ENCODE results near the gene CST8. TPM values are rescaled to one million over a fixed set of nuclear protein-coding genes. Genes with fewer than 3 reads are reported as not detected.
A peak's percentile ranks its signal among the peaks of the same experiment; 100 is the strongest.

CST8 gene
- polyA plus RNA-seq, 12 donors, result not detected

DNA sequence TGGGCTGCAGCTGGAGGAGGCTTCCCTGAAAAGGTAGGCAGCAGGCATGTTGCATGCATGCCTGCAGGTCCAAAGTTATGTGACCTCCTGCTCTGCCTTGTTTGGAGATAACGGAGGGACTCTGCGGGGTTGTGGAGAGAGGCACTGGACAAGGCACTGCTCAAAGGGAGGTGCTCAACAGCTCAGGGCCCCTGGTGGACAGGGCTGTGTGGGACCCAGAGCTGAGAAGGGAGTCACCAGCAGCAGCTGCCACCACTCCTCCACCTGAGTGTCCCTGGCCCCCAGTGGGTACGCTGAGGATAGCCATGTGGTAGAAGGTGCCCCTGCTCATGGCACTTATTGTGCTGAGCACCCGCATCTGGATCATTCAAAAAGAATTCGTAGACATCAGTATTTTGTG, 15.5 kb upstream of the CST8 start:
- DNase-seq, result no peak

- DNase-seq, result no peak
Measured at GRCh38 chr20:23476015-23476754, 14.7 kb upstream of the CST8 start.

DNA sequence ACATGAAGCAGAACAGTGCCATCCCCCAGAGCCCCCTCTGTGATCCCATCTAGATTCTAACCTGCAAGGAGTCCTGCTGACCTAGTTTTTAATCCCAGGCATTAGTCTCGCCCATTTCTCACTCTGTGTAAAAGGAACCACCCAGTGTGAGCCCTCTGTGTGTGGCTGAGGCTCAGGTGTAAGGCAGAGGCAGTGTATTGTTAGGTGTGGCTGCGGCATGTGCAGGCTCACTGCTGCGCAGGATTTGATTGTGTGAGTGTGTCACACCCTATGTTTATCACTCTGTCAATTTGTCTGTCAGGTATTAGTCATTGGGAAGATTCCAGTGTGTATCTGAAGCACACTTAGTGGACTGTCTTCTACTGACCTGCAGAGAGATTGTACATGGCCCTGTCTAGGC, 13.7 kb upstream of the CST8 start:
- no peak for DNase-seq

DNA sequence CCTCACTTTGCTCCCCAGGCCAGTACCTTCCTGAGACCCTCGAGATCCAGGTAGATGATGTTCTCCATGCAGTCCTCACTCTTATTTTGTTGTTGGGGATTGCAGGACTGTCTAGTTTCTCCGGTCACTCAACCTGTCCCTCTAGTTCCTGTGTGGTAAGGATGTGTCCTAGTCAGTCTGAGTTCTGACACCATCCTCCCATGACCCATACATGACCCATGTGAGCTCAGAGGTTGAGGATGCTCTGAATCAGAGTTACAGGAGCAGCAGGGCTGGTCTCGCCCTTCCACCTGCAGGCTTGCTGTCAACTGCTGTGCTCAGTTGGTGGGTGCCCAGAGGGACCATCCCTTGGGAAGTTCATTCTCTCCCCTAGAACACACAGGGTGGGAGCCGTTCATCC, 11.9 kb upstream of the CST8 start:
- DNase-seq, result no peak

- DNase-seq, result no peak
Measured at GRCh38 chr20:23482138-23482537, 8.8 kb upstream of the CST8 start.

- no peak for DNase-seq
Measured at GRCh38 chr20:23484081-23484480, 6.8 kb upstream of the CST8 start.

DNA sequence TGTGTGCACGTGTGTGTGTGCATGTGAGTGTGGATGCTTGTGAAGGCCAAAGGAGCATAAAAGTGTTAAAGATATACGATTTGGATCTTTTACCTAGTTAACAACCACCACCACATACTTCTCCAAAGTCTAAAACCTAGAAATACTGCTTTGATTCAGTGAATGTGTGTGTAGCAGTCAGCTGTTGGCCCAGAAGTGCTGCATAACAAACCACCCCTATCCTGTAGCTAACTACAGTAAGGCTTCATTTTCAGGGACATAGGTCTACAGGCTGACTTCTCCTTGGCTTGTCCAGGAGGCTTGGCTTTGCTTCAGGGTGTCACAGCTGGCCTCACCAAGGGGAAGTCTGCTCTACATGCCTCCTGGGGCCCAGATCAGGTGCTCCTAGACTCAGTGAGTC, 2.4 kb upstream of the CST8 start:
- no peak for DNase-seq

GRCh38 chr20:23488996-23489395, 1.9 kb upstream of the CST8 start:
- peak; percentile 32 for DNase-seq

GRCh38 chr20:23492292-23492691, 1.4 kb downstream of the CST8 start:
- no peak for DNase-seq

DNA sequence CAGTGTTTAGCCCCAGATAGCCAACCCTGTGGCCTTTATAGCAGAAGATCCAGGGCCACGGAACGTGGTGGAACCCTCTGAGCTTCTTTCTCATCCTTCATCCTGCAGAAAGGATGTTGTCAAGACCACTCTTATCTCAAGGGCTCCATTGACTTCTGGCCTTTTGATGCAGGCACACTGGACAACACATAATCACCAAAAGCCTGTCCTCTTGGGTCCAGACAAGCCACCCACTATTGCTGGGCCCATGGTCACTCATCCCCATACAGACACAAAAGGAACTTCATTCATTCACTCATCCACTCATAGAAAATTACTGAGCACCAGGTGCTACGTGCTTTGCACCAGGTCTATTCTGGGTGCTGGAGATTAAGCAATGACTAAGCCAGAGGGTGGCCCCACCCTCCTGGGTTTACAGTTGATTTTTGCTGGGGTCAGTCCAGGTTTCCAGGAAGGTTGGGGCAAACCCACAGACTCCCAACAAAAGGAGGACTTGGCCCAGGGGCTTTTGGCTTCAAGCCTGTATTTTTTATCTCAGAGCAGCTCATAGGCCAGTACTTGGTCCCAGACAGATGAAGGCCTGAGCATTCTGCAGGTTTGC, 2.4 kb downstream of the CST8 start:
- no peak for DNase-seq

- DNase-seq, result no peak
Measured at GRCh38 chr20:23497536-23497935, 6.6 kb downstream of the CST8 start.

- DNase-seq, result no peak
Measured at GRCh38 chr20:23501926-23502325, 11.0 kb downstream of the CST8 start.

GRCh38 chr20:23503649-23504048, 12.7 kb downstream of the CST8 start:
- no peak for DNase-seq

DNA sequence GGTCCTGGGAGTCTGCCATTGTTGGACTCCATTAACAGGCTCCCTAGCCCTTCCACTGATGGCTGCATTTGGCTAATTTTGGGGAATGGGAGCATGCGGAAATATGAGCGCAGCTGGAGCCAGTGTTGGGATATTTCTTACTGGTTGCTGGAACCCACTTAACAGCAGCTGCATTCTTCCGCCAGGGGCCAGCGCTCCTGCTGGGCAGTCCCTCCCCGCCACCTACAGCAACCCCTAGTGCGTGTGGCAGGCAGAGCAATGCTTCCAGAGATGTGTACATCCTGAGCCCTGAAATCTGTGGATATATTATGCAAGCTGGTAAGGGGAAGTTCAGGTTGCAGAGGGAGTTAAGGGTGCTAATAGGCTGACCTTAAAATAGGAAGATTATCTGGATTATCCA, 16.4 kb downstream of the CST8 start:
- no peak for DNase-seq

GRCh38 chr20:23508449-23509229, 17.7 kb downstream of the CST8 start:
- DNase-seq, result no peak

GRCh38 chr20:23509247-23509913, 18.5 kb downstream of the CST8 start:
- DNase-seq, result no peak

GRCh38 chr20:23510000-23510590, 19.2 kb downstream of the CST8 start:
- DNase-seq, result no peak

GRCh38 chr20:23513164-23513563, 22.2 kb downstream of the CST8 start:
- no peak for DNase-seq

DNA sequence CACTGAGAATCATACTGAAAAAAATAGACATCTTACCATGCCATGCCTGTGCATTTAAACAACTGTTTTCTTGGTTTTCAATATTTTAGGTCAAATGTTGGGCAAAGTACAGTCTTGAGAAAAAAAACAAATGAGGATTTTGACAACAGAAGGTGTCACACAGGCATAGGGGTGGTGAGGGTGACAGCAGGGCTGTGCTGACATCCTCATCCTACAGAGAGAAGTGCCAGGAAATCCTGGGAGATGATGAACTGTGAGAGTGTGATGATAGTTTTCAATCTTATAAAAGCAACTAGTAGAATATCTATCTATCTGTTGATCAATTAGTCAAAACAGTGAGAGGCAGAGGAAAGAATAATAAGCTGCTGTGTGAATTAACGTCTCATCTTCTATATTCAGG, 23.9 kb downstream of the CST8 start:
- no peak for DNase-seq

DNA sequence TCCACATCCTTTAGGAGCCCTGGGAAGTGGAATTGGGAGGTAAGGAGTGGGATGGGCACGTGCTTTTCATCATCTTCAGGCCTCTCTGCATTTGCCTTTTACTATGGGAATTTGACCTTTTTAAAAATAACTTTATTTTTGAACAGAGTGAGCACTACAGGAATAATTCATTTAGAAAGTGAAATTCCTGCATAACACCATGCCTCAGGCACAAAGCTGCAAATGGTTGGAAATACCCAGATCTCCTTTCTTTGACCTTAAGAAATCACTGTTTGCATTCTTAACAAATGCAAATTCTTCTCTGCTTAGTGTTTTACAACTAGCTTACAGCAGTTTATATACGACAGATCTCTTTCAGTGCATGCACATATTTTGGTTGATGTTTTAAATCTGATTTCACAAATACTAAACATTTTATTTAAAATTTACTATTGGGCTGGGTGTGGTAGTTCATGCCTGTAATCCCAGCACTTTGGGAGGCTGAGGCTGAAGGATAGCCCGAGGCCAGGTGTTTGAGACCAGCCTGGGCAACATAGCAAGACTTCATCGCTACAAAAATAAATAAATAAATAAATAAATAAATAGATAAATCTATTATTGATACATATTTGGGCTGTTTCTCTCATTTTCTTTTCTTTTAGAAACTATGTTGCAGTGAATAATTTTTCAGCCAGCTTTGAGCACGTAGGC, 24.5 kb downstream of the CST8 start:
- no peak for DNase-seq

GRCh38 chr20:23517719-23518118, 26.8 kb downstream of the CST8 start:
- no peak for DNase-seq

- DNase-seq, result no peak
Measured at GRCh38 chr20:23519556-23519955, 28.6 kb downstream of the CST8 start.
